Osteocyte (in vitro differentiated cells): ENCODE results near the gene TDRD9. TPM values are rescaled to one million over a fixed set of nuclear protein-coding genes. Genes with fewer than 3 reads are reported as not detected.
"Not testable (repeated sequence)": the region's sequence is repeated elsewhere in the genome, so short reads cannot be mapped to it uniquely, and the experiment has no call there.

ENCODE experiments used
- DNase-seq: peaks from one replicate; pipeline ENCODE4 v3.0.0; 2021; ENCODE audit warnings: mixed read lengths; ENCODE audit not compliant: unreplicated experiment; ENCODE audit errors: extremely low spot score
- H3K27ac Mint-ChIP-seq: one replicate; pipeline ENCODE4 v1.8.0; 2021; ENCODE audit warnings: mild to moderate bottlenecking, mixed read lengths; ENCODE audit not compliant: unreplicated experiment
- H3K27me3 Mint-ChIP-seq: one replicate; pipeline ENCODE4 v1.8.0; 2021; ENCODE audit warnings: mixed read lengths; ENCODE audit not compliant: unreplicated experiment
- H3K36me3 Mint-ChIP-seq: one replicate; pipeline ENCODE4 v1.8.0; 2021; ENCODE audit warnings: mixed read lengths; ENCODE audit not compliant: unreplicated experiment
- H3K4me1 Mint-ChIP-seq: one replicate; pipeline ENCODE4 v1.8.0; 2021; ENCODE audit warnings: mixed read lengths; ENCODE audit not compliant: unreplicated experiment
- H3K4me3 Mint-ChIP-seq: one replicate; pipeline ENCODE4 v1.8.0; 2021; ENCODE audit warnings: mild to moderate bottlenecking, moderate library complexity, mixed read lengths; ENCODE audit not compliant: unreplicated experiment
- H3K9me3 Mint-ChIP-seq: one replicate; pipeline ENCODE4 v1.8.0; 2021; ENCODE audit warnings: mixed read lengths; ENCODE audit not compliant: unreplicated experiment
- total RNA-seq: library from RNA; stranded (reverse); gene quantifications from 2 replicates; pipeline ENCODE4 v1.2.1, GENCODE V29; 2021
- TF ChIP-seq, protein P1 (sequence below): fragments of 200-600 bp; sonication (generic); IDR thresholded peaks from 2 replicates; pipeline ENCODE4 v1.5.0; 2021; ENCODE audit warnings: antibody characterized with exemption, mild to moderate bottlenecking, moderate library complexity

TDRD9 gene
- total RNA-seq, 1 donor from 2014 or later: not detected

DNA sequence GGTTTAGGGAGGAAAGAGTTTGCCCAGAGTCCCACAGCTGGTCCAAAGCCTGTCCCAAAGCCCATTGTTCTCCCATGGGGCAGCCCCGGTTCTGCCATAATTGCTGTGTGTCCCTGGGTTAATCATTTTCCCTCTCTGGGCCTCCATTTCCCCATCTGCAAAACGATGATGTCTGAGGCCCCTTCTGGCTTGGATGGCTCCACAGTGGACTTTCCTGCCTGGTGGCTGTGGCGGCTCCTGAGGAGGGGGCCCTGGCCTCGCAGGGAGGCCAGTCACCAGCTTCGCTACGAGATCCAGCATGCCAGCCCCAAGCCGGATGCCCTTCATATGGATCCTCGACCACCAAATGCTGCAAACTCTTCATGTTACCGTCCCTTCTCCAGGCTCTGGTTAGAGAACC lies 43.4 kb upstream of the TDRD9 start:
- Mint-ChIP-seq H3K27ac (no peak overlapping the region), H3K36me3 (no peaks in the 10 kb centered on the region), H3K4me3 (no peak overlapping the region), H3K27me3 (peaks cover 7% of the 10 kb centered on the region), H3K9me3 (no peaks in the 10 kb centered on the region), H3K4me1 (peaks cover 22% of the 10 kb centered on the region)
- TF ChIP-seq, protein P1, sequence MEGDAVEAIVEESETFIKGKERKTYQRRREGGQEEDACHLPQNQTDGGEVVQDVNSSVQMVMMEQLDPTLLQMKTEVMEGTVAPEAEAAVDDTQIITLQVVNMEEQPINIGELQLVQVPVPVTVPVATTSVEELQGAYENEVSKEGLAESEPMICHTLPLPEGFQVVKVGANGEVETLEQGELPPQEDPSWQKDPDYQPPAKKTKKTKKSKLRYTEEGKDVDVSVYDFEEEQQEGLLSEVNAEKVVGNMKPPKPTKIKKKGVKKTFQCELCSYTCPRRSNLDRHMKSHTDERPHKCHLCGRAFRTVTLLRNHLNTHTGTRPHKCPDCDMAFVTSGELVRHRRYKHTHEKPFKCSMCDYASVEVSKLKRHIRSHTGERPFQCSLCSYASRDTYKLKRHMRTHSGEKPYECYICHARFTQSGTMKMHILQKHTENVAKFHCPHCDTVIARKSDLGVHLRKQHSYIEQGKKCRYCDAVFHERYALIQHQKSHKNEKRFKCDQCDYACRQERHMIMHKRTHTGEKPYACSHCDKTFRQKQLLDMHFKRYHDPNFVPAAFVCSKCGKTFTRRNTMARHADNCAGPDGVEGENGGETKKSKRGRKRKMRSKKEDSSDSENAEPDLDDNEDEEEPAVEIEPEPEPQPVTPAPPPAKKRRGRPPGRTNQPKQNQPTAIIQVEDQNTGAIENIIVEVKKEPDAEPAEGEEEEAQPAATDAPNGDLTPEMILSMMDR: no peak
- DNase-seq: no peak

DNA sequence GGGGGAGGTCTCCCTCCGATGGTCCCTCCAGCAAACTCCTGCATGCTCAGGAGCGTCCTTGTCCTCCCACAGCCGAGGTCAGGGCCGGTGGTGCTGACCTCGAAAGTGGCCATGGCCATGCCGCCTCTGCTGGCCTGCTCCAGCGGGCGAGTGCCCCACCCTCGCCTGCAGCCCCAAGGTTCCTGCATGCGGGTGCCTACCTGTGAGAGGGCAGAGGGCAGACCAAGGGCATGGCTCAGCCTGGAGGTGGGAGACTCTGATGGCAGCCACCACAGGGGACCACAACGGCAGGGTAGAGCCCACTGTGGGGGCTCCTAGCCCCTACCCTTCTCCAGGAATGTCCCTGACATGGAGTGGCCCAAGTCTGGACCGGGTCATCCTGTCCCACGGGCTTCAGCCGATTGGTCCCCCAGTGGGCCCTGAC lies 42.7 kb upstream of the TDRD9 start:
- H3K4me3 Mint-ChIP-seq: no peak overlapping the region
- no peak overlapping the region for H3K27ac Mint-ChIP-seq
- TF ChIP-seq, protein P1: no peak
- no peaks in the 10 kb centered on the region for H3K9me3 Mint-ChIP-seq
- DNase-seq: no peak
- H3K27me3 Mint-ChIP-seq: peaks cover 7% of the 10 kb centered on the region
- H3K4me1 Mint-ChIP-seq: peaks cover 17% of the 10 kb centered on the region
- no peaks in the 10 kb centered on the region for H3K36me3 Mint-ChIP-seq

GRCh38 chr14:103886304-103887169 lies 41.7 kb upstream of the TDRD9 start:
- no peaks in the 10 kb centered on the region for H3K9me3 Mint-ChIP-seq
- no peaks in the 10 kb centered on the region for H3K36me3 Mint-ChIP-seq
- peaks cover 7% of the 10 kb centered on the region for H3K27me3 Mint-ChIP-seq
- peaks cover 10% of the 10 kb centered on the region for H3K4me1 Mint-ChIP-seq
- TF ChIP-seq, protein P1: peak; percentile 40
- H3K27ac Mint-ChIP-seq: no peak overlapping the region
- H3K4me3 Mint-ChIP-seq: no peak overlapping the region
- no peak for DNase-seq

DNA sequence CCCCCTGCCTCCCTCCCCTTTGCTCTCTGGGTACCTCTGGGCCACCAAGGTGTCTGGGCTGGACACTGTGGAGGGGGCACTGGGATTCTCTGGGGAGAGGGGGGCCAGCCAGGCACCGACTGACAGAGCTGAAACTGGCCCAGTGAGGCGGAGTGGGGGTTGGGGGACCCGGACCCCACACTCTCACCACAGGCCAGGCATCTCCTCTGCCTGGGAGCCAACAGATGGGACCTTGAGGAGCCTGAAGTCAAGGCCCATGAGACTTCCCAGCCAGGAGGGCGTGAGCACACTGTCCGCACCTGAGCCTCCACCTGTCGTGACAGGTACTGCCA lies 41.1 kb upstream of the TDRD9 start:
- Mint-ChIP-seq H3K4me1 (peaks cover 7% of the 10 kb centered on the region), H3K27ac (no peak overlapping the region), H3K9me3 (no peaks in the 10 kb centered on the region), H3K36me3 (no peaks in the 10 kb centered on the region), H3K4me3 (no peak overlapping the region), H3K27me3 (peaks cover 7% of the 10 kb centered on the region)
- TF ChIP-seq, protein P1: no peak
- no peak for DNase-seq

GRCh38 chr14:103887557-103888115 lies 40.6 kb upstream of the TDRD9 start:
- DNase-seq: no peak
- H3K4me3 Mint-ChIP-seq: no peak overlapping the region

DNA sequence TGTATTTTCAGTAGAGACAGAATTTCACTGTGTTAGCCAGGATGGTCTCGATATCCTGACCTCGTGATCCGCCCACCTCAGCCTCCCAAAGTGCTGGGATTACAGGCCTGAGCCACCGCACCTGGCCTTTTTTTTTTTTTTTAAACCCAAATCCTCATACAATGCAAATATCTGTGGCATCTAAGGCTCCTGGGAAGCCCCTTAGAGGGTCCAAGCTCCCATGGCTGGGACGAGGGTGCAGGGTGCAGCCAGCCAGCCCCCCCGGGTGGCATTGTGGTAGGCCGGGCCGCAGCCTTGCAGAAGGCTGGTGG lies 39.3 kb upstream of the TDRD9 start:
- not testable (repeated sequence) for H3K9me3 Mint-ChIP-seq, H3K4me1 Mint-ChIP-seq

More at GRCh38 chr14:103887557-103888115, 40.6 kb upstream of the TDRD9 start:
- peaks cover 7% of the 10 kb centered on the region for H3K27me3 Mint-ChIP-seq
- no peak overlapping the region for H3K27ac Mint-ChIP-seq
- TF ChIP-seq, protein P1: no peak
- no peaks in the 10 kb centered on the region for H3K36me3 Mint-ChIP-seq
- H3K4me1 Mint-ChIP-seq: peaks cover 5% of the 10 kb centered on the region
- H3K9me3 Mint-ChIP-seq: no peaks in the 10 kb centered on the region

More for the DNA sequence above, 39.3 kb upstream of the TDRD9 start:
- H3K27ac Mint-ChIP-seq, H3K4me3 Mint-ChIP-seq, DNase-seq, H3K27me3 Mint-ChIP-seq, H3K36me3 Mint-ChIP-seq: not testable (repeated sequence)
